ENCODE measurements around the gene USP48. TPM values are rescaled to one million over a fixed set of nuclear protein-coding genes. Genes with fewer than 3 reads are reported as not detected.

Gene USP48
- total RNA-seq, 1 experiment from 2014 or later: 84.8 TPM

DNA sequence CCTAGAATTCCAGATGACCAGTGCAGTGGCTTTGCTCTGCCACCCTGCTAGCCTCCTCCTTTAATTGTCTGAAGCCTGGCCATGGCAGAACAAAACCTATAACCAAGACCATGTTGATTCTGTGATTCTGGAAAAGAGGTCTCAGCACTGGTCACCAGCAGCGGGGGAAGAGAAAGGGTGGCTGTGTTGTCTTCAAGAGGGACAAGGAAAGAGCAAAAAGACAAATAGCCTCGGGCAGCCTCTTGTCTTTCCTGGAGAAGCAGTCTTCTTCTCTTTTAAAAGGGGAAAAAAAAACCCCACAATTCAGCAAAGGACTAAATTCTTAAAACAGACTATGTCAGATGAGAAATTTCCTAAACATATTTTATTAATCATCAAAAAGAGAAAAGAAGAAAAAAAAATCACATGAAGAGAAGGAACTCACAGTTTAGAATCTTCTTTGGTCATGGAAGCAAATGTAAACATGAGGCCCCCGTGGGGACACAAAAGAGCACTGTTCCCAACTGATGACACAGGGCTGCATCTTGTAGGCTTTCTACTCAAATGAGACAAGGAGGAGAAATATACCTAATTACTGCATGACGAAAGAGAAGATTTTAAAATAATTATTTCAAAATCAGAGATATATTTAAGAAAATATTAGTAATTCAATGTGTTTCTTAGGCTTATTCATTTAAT is 77.5 kb downstream of the USP48 start:
- Histone ChIP-seq H2BK5ac (ENCODE audit: insufficient read length, low read length) (no peak overlapping the region), H4K91ac (ENCODE audit: insufficient read length, low read depth, low read length) (no peak overlapping the region), H3K27ac (ENCODE audit: insufficient read length, low read depth, low read length) (no peak overlapping the region), H4K8ac (replicated peaks; ENCODE audit: insufficient read length, low read depth, low read length) (no peak overlapping the region), H4K20me1 (ENCODE audit: control insufficient read depth, insufficient read depth, insufficient read length) (no peaks in the 10 kb centered on the region), H4K5ac (ENCODE audit: insufficient read length, low read depth, low read length) (no peak overlapping the region), H3K4me2 (ENCODE audit: insufficient read depth, insufficient read length, low read length) (no peak overlapping the region), H3T11ph (ENCODE audit: low read length) (no peak overlapping the region), H3K9me3 (ENCODE audit: control insufficient read depth, low read depth, low read length) (no peaks in the 10 kb centered on the region), H2AFZ (ENCODE audit: low read length) (no peak overlapping the region), H3K79me1 (ENCODE audit: insufficient read depth, low read depth, low read length, poor library complexity, severe bottlenecking) (no peaks in the 10 kb centered on the region), H3K4ac (ENCODE audit: low read depth, low read length) (no peak overlapping the region), H3K56ac (ENCODE audit: insufficient read length, low read depth, low read length) (no peak overlapping the region), H3K4me1 (ENCODE audit: insufficient read depth, low read length) (peaks cover 2% of the 10 kb centered on the region), H2BK120ac (ENCODE audit: low read depth, low read length, poor library complexity, severe bottlenecking) (no peak overlapping the region), H3K79me2 (ENCODE audit: insufficient read depth, low read length) (no peaks in the 10 kb centered on the region), H3K23ac (ENCODE audit: insufficient read length, low read depth, low read length) (no peak overlapping the region), H3K27me3 (ENCODE audit: insufficient read depth, low read length) (no peaks in the 10 kb centered on the region), H2BK20ac (ENCODE audit: low read depth, low read length, poor library complexity, severe bottlenecking) (no peak overlapping the region), H3K14ac (ENCODE audit: insufficient read depth, low read length) (no peak overlapping the region), H2AK5ac (ENCODE audit: insufficient read length, low read length) (no peak overlapping the region), H3K23me2 (ENCODE audit: insufficient read length, low read depth, low read length, poor library complexity, severe bottlenecking) (no peaks in the 10 kb centered on the region), H2BK15ac (ENCODE audit: low read depth, low read length) (no peak overlapping the region), H2BK12ac (ENCODE audit: insufficient read length, low read depth, low read length) (no peak overlapping the region), H3K18ac (ENCODE audit: insufficient read length, low read depth, low read length) (no peak overlapping the region), H3K9ac (ENCODE audit: extremely low read depth, insufficient read length, low read length) (no peak overlapping the region)
- TF ChIP-seq, protein P1, sequence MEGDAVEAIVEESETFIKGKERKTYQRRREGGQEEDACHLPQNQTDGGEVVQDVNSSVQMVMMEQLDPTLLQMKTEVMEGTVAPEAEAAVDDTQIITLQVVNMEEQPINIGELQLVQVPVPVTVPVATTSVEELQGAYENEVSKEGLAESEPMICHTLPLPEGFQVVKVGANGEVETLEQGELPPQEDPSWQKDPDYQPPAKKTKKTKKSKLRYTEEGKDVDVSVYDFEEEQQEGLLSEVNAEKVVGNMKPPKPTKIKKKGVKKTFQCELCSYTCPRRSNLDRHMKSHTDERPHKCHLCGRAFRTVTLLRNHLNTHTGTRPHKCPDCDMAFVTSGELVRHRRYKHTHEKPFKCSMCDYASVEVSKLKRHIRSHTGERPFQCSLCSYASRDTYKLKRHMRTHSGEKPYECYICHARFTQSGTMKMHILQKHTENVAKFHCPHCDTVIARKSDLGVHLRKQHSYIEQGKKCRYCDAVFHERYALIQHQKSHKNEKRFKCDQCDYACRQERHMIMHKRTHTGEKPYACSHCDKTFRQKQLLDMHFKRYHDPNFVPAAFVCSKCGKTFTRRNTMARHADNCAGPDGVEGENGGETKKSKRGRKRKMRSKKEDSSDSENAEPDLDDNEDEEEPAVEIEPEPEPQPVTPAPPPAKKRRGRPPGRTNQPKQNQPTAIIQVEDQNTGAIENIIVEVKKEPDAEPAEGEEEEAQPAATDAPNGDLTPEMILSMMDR (conservative IDR thresholded peaks at IDR 0.05): no peak
- no peak for DNase-seq
- no peaks in the 10 kb centered on the region for H3K9me3 Mint-ChIP-seq
- H3K27me3 Mint-ChIP-seq (ENCODE audit: low read depth): no peaks in the 10 kb centered on the region
- peaks cover 19 to 49% (median 44%) of the 10 kb centered on the region in 3 experiments; a peak in 6 of 7 replicates for H3K36me3 Mint-ChIP-seq (ENCODE audit: insufficient read depth in 1 of 3, low read depth in 3 of 3)
- H3K4me3 Mint-ChIP-seq: no peak overlapping the region
- H3K27ac Mint-ChIP-seq: peak overlapping the region in 2 of 3 experiments; percentile 3 to 79; a peak in 2 of 7 replicates
- no CpG with 5 or more reads among the region's 4 CpGs for WGBS (ENCODE audit: extremely low coverage, insufficient read length, low lambda C conversion rate)
- peaks cover 18 to 25% of the 10 kb centered on the region in 2 experiments for H3K4me1 Mint-ChIP-seq
